ENCODE results near the gene FRK.

FRK gene

DNA sequence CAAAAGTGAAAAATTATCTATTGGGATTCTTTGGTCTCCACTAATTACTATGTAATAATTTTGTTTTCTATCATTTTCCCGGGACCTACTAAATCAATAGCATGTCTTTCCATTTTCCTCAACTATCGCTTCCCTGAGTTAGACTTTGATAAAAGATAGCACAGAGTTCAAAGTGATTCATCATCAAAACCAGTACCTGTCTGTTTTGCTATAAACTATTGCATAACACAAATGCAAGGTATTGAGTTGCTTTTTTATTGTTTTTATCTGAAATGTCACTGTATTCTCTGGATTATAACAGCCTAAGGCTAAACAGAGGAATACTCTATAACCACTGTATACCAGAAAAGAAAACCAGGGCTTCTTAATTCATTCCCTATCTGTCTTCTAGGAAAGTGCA lies 19.7 kb downstream of the FRK start:
- H3K4me3 ChIP-seq (ENCODE audit: low read depth, low read length): no peak overlapping the region
- in situ Hi-C loops (cut with HindIII; ENCODE audit: low sequenced_read_pairs): no loop called here
- TF ChIP-seq, protein P1, sequence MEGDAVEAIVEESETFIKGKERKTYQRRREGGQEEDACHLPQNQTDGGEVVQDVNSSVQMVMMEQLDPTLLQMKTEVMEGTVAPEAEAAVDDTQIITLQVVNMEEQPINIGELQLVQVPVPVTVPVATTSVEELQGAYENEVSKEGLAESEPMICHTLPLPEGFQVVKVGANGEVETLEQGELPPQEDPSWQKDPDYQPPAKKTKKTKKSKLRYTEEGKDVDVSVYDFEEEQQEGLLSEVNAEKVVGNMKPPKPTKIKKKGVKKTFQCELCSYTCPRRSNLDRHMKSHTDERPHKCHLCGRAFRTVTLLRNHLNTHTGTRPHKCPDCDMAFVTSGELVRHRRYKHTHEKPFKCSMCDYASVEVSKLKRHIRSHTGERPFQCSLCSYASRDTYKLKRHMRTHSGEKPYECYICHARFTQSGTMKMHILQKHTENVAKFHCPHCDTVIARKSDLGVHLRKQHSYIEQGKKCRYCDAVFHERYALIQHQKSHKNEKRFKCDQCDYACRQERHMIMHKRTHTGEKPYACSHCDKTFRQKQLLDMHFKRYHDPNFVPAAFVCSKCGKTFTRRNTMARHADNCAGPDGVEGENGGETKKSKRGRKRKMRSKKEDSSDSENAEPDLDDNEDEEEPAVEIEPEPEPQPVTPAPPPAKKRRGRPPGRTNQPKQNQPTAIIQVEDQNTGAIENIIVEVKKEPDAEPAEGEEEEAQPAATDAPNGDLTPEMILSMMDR (IDR thresholded peaks at IDR 0.05; ENCODE audit: low read depth, low read length): no peak
- DNase-seq (ENCODE audit: low read depth, low spot score): no peak

DNA sequence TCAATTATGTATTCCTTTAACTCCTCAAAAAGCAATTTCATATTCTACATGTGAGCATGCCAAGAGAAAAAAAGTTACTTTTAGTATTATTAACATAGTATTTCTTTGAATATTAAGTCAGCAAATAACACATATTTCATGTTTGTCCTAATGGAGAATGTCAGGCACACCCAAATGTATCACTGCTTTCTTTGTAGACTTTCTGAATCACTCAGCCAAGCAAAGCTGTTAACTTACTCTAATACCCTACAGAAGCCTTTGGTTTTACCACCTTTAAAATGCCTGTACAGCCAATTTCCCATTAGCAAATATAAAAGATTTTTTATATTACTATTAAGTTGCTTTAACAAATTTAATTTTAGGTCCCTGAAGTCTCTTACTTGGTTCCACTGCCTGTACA lies 23.8 kb downstream of the FRK start:
- TF ChIP-seq, protein P1 (IDR thresholded peaks at IDR 0.05; ENCODE audit: low read depth, low read length): no peak
- H3K4me3 ChIP-seq (ENCODE audit: low read depth, low read length): no peak overlapping the region
- DNase-seq (ENCODE audit: low read depth, low spot score): no peak
- in situ Hi-C loops (cut with HindIII; ENCODE audit: low sequenced_read_pairs): no loop called here

DNA sequence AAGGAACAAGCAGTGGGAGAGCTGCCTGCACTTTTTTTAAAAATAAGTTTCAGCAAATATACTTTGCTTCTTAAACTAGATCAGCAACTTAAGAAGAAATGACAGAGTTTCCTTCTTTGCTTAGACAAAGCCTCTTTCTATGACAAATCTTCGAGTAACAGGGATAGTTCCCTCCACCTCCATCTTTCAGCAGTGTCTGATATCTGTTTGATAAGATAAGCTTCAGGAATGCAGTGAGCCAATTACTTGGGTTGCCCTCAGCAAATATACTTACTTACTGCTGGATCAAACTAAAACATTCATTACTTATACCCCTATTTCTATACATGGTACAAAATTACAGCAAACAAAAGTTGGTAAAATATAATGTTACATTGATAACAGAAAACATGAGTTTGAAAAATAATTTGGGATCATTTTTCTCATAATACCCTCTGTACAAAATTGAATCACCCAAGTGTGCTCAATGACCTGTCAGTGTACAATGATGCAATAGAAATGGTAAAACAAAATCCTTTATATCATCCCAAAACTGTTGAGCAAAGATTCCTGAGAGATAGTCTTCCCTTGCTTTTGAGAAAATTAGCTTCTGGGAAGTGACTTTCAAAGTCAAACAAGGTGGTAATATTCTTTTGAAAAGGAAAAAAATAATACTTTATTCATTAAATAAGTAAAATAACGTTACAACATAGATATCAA lies 24.5 kb downstream of the FRK start:
- in situ Hi-C loops (cut with HindIII; ENCODE audit: low sequenced_read_pairs): no loop called here
- H3K4me3 ChIP-seq (ENCODE audit: low read depth, low read length): no peak overlapping the region
- TF ChIP-seq, protein P1 (IDR thresholded peaks at IDR 0.05; ENCODE audit: low read depth, low read length): no peak
- no peak for DNase-seq (ENCODE audit: low read depth, low spot score)

DNA sequence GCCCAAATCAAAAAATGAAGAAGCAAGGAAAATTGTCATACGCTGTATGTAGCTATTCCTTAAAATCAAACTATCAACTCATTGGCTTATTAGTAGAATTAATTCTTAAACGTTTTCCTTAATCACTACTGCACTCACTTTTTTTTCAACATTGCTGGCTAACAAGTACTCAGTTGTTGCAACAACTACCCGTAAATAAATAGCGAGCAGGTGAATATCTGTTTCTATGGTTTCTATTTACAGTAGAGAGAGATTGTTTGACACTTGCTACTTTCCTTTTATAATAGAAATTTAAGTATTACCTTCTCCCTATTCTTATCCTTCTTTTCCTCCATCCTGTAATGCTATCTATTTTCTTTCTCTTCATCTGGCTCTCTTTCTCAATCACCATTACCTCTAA lies 25.1 kb downstream of the FRK start:
- DNase-seq (ENCODE audit: low read depth, low spot score): no peak
- H3K4me3 ChIP-seq (ENCODE audit: low read depth, low read length): no peak overlapping the region
- in situ Hi-C loops (cut with HindIII; ENCODE audit: low sequenced_read_pairs): no loop called here
- TF ChIP-seq, protein P1 (IDR thresholded peaks at IDR 0.05; ENCODE audit: low read depth, low read length): no peak

DNA sequence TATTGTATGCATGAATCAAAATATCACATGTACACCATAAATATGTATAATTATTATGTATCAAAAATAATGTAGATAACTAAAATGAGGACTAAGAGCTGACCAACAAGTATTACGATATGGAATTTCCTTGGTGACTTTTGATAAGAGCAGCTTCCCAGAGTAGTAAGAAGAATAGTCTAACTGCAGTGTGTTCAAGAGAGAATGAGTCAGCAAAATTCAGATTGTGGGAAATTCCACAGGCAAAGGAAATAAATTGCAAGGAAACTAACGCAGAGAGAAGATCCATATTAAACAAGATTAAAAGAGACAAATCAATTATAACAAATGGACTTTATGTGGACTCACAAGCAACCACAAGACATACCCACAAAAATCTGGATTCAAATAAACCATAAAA lies 26.4 kb downstream of the FRK start:
- H3K4me3 ChIP-seq (ENCODE audit: low read depth, low read length): no peak overlapping the region
- in situ Hi-C loops (cut with HindIII; ENCODE audit: low sequenced_read_pairs): no loop called here
- TF ChIP-seq, protein P1 (IDR thresholded peaks at IDR 0.05; ENCODE audit: low read depth, low read length): no peak
- DNase-seq (ENCODE audit: low read depth, low spot score): peak; percentile 51

DNA sequence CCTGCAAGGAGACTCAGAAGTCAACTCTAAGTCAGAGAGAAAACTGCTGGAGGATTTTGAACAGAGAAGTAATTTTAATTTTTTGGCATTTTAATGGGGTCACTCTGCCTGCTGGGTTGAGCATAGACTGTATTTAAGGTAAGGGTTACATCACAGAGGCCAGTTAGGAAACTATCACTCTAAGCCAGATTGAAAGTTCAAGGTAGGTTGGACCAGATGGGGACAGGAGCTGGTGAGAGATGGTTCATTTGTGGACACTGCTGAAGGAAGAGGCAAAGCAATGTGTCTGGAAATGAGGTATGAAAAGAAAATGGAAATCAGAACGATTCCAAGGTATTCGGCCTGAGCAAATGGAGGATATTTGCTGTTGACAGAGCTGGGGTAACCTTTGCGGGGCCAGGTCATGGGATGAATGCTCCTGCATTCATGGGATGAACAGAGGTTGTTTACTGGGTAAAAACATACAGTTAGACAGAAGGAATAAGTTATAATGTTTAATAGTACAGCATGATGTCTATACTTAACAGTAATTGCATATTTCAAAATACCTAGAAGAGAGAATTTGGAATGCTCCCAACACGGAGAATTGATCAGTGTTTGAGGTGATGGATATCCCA lies 26.9 kb downstream of the FRK start:
- H3K4me3 ChIP-seq (ENCODE audit: low read depth, low read length): no peak overlapping the region
- TF ChIP-seq, protein P1 (IDR thresholded peaks at IDR 0.05; ENCODE audit: low read depth, low read length): no peak
- in situ Hi-C loops (cut with HindIII; ENCODE audit: low sequenced_read_pairs): no loop called here
- no peak for DNase-seq (ENCODE audit: low read depth, low spot score)
